Measurements from ENCODE around the gene LRRTM4. TPM values are rescaled to one million over a fixed set of nuclear protein-coding genes. Genes with fewer than 3 reads are reported as not detected.

The LRRTM4 gene
- polyA plus RNA-seq, 2 of the 4 experiments (the other 2 are of a cell fraction) = 0.03 TPM; not detected in 1

GRCh38 chr2:77470096-77470495 lies 52.1 kb downstream of the LRRTM4 start:
- WGBS (ENCODE audit: missing lambda C conversion rate) = 0% methylated on average over 3 of the region's 3 CpGs
- 0 out of 3 replicates have a peak, but pooled peaks cover 5% of the 10 kb centered on the region for H3K9me3 ChIP-seq
- H3K4me1 ChIP-seq = no peaks in the 10 kb centered on the region
- ChIA-PET CTCF (no interaction called here), POLR2A (no interaction called here)
- FAIRE-seq (no peak), ATAC-seq (no peak), DNase-seq (ENCODE audit: low read depth in 1 of 2, low spot score in 1 of 2) (no peak)
- no peak overlapping the region for H3K4me3 ChIP-seq
- H3K27ac ChIP-seq = no peak overlapping the region
- no peak overlapping the region for H3K4me2 ChIP-seq
- TF ChIP-seq, protein P1, sequence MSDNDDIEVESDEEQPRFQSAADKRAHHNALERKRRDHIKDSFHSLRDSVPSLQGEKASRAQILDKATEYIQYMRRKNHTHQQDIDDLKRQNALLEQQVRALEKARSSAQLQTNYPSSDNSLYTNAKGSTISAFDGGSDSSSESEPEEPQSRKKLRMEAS (IDR thresholded peaks at IDR 0.05) = no peak
- TF ChIP-seq NPAS2 (CRISPR knock-in tag; IDR thresholded peaks at IDR 0.05; ENCODE audit: borderline replicate concordance) (no peak), ZC3H11A (IDR thresholded peaks at IDR 0.05) (no peak), HDAC2 (IDR thresholded peaks at IDR 0.05) (no peak), CBX2 (IDR thresholded peaks at IDR 0.05; ENCODE audit: borderline replicate concordance, low read depth) (no peak)

DNA sequence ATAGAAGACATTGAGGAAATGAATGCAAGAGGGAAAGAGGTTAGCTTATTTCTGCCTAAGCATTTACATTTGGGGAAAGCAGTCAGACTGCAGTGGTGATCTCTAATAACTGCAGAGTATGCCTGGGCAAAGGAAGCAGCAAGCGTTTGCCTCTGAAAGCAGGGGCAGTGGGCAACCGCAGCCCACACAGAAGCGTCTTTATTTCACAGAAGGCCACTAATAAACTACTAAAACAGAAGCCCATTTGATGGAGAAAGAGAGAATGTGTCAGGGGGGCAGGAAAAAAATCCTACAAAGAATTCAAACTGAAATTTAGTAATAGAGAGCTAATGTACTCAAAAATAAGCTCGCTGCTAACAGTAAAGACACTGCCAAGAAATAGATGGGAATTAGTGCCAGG lies 53.1 kb downstream of the LRRTM4 start:
- Histone ChIP-seq H3K4me2 (no peak overlapping the region), H3K4me1 (no peaks in the 10 kb centered on the region), H3K4me3 (no peak overlapping the region), H3K9me3 (0 out of 3 replicates have a peak, but pooled peaks cover 3% of the 10 kb centered on the region), H3K27ac (no peak overlapping the region)
- under 1% methylated on average over 4 of the region's 4 CpGs for WGBS (ENCODE audit: missing lambda C conversion rate)
- no peak for TF ChIP-seq RARB (CRISPR knock-in tag; IDR thresholded peaks at IDR 0.05)
- TF ChIP-seq NR3C1 (IDR thresholded peaks at IDR 0.05) = no peak
- no peak for TF ChIP-seq E2F6 (IDR thresholded peaks at IDR 0.05; ENCODE audit: borderline replicate concordance, low read depth)
- TF ChIP-seq ZSCAN20 (CRISPR knock-in tag; IDR thresholded peaks at IDR 0.05) = no peak
- TF ChIP-seq EP300 (IDR thresholded peaks at IDR 0.05) = no peak
- TF ChIP-seq CHD2 (IDR thresholded peaks at IDR 0.05; ENCODE audit: low read length, partially characterized antibody) = no peak
- no peak for TF ChIP-seq KDM1A (IDR thresholded peaks at IDR 0.05; ENCODE audit: low read depth)
- TF ChIP-seq SREBF2 (IDR thresholded peaks at IDR 0.05) = no peak
- TF ChIP-seq RFX5 (IDR thresholded peaks at IDR 0.05) = no peak
- no peak for TF ChIP-seq CTCF (IDR thresholded peaks at IDR 0.05)
- no peak for TF ChIP-seq EHF (CRISPR knock-in tag; IDR thresholded peaks at IDR 0.05)
- TF ChIP-seq, protein P2, sequence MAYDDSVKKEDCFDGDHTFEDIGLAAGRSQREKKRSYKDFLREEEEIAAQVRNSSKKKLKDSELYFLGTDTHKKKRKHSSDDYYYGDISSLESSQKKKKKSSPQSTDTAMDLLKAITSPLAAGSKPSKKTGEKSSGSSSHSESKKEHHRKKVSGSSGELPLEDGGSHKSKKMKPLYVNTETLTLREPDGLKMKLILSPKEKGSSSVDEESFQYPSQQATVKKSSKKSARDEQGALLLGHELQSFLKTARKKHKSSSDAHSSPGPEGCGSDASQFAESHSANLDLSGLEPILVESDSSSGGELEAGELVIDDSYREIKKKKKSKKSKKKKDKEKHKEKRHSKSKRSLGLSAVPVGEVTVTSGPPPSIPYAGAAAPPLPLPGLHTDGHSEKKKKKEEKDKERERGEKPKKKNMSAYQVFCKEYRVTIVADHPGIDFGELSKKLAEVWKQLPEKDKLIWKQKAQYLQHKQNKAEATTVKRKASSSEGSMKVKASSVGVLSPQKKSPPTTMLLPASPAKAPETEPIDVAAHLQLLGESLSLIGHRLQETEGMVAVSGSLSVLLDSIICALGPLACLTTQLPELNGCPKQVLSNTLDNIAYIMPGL (CRISPR knock-in tag; IDR thresholded peaks at IDR 0.05; ENCODE audit: borderline replicate concordance) = no peak
- TF ChIP-seq POLR2AphosphoS2 (conservative IDR thresholded peaks at IDR 0.05; ENCODE audit: low read length) = no peak
- TF ChIP-seq HOXB5 (CRISPR knock-in tag; IDR thresholded peaks at IDR 0.05) = no peak
- TF ChIP-seq NPAS2 (CRISPR knock-in tag; IDR thresholded peaks at IDR 0.05; ENCODE audit: borderline replicate concordance) = no peak
- no peak for TF ChIP-seq GATA3 (IDR thresholded peaks at IDR 0.05; ENCODE audit: borderline replicate concordance)
- TF ChIP-seq PHF8 (IDR thresholded peaks at IDR 0.05; ENCODE audit: borderline replicate concordance, low read depth) = no peak
- no peak for TF ChIP-seq ZC3H11A (IDR thresholded peaks at IDR 0.05)
- TF ChIP-seq JUNB (IDR thresholded peaks at IDR 0.05) = no peak
- DNase-seq (ENCODE audit: low read depth in 1 of 2, low spot score in 1 of 2) = no peak
- CTCF ChIA-PET = no interaction called here
- no peak for ATAC-seq
- no peak for FAIRE-seq
- POLR2A ChIA-PET = no interaction called here

- 17% methylated on average over 3 of the region's 3 CpGs for WGBS (ENCODE audit: missing lambda C conversion rate)
- no peak for TF ChIP-seq TP53 (CRISPR knock-in tag; IDR thresholded peaks at IDR 0.05)
- no peak for TF ChIP-seq NR3C1 (IDR thresholded peaks at IDR 0.05)
- TF ChIP-seq, protein P1 (IDR thresholded peaks at IDR 0.05) = no peak
- TF ChIP-seq ESRRA (IDR thresholded peaks at IDR 0.05; ENCODE audit: borderline replicate concordance, low read length) = no peak
- no peak for TF ChIP-seq HDAC2 (IDR thresholded peaks at IDR 0.05)
- TF ChIP-seq GATA3 (IDR thresholded peaks at IDR 0.05; ENCODE audit: borderline replicate concordance) = no peak
- no peak for TF ChIP-seq HOXB13 (CRISPR knock-in tag; IDR thresholded peaks at IDR 0.05; ENCODE audit: low read depth)
- DNase-seq (ENCODE audit: low read depth in 1 of 2, low spot score in 1 of 2) (no peak), ATAC-seq (no peak), FAIRE-seq (no peak)
- Histone ChIP-seq H3K27ac (no peak overlapping the region), H3K4me2 (no peak overlapping the region), H3K4me3 (no peak overlapping the region), H3K4me1 (no peaks in the 10 kb centered on the region), H3K9me3 (no peaks in the 10 kb centered on the region)
- ChIA-PET CTCF (no interaction called here), POLR2A (no interaction called here)
Measured at GRCh38 chr2:77459840-77460239, 62.3 kb downstream of the LRRTM4 start.
